GM18867 (cell line): ENCODE measurements around the gene PLBD2.

Experiments
- ATAC-seq: cut with Tn5 transposase; IDR thresholded peaks from one replicate; pipeline ENCODE4 v1.9.1; 2021; ENCODE audit warnings: mild to moderate bottlenecking, moderate library complexity; ENCODE audit not compliant: unreplicated experiment

The PLBD2 gene

DNA sequence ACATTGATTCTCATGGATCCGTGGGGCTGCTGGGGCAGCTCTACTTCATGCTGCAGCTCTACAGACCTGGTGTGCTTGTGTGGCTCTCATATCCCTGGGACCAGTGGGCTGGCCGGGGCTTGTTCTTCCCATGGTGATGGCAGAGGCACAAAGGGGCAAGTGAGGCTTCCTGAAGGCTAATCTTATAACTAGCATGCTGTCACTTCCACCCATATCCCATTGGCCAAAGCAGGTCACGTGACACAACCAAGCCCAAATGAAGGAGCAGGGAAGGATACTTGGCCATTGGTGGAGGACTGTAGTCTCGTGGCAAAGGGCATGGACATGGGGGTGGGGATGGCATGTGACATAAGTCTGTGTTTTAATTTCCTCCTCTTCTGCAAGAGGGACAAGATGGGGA lies 9.9 kb downstream of the PLBD2 start:
- no peak for ATAC-seq

DNA sequence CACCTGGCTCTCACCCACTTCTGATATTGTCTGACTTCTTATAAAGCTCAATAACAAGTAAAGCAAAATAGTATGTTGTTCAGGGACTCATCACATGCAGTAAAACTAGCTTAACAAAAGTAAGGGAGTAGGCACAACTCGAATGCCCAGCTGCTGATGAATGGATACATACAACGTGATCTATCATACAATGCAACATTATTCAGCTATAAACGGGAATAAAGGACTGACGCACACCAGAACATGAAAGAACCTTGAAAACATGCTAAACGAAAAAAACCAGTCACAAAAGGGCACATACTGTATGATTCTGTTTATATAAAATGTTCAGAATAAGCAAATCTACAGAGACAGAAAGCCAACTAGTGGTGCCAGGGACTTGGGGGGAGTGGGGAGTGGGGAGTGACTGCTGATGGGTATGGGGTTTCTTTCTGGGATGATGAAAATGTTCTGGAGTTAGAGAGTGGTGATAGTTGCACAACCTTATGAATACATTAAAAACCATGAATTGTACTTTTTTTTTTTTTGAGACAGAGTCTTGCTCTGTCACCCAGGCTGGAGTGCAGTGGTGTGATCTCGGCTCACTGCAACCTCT lies 11.1 kb downstream of the PLBD2 start:
- ATAC-seq = no peak

- no peak for ATAC-seq
These were observed 12.7 kb downstream of the PLBD2 start for GRCh38 chr12:113370923-113371682.

DNA sequence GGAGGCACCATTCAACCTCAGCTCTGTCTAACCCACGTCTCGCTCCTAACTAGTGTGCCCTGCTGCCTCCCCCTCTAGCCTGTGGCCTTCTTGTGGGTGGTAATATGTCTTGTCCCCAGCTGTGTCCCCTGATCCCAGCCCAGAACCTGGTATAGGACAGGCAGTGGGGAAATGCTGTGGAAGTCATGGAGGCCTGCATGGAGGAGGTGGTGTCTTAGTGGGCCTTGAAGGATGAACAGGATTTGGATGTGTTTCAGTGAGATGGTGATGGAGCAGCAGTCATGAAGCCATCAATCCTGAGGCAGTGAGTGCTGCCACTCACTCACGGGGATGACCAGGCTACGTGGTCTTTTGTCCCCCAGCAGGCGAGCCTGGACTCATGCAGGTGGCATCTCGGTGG lies 13.4 kb downstream of the PLBD2 start:
- no peak for ATAC-seq

DNA sequence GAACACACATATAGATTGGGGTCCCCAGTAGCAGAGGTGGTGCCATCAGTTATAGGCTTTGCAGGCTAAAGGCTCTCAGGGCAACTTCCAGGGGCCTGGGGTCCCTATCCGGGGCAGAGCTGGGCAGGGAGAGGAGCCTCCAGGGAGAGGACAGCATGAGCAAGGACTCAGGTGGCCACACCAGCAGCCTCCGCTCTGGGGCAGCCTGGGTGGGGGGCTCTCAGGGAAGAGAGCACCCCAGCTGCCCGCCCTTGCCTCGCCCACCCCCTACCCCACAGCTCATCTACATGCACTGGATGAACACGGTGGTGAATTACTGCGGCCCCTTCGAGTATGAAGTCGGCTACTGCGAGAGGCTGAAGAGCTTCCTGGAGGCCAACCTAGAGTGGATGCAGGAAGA lies 14.0 kb downstream of the PLBD2 start:
- ATAC-seq = no peak

- no peak for ATAC-seq
These were observed 15.1 kb downstream of the PLBD2 start for GRCh38 chr12:113373440-113373839.

- no peak for ATAC-seq
These were observed 15.6 kb downstream of the PLBD2 start for GRCh38 chr12:113373969-113374368.

GRCh38 chr12:113374823-113375428 lies 16.5 kb downstream of the PLBD2 start:
- ATAC-seq = no peak

GRCh38 chr12:113378291-113378690 lies 19.9 kb downstream of the PLBD2 start:
- ATAC-seq = no peak

- no peak for ATAC-seq
These were observed 22.8 kb downstream of the PLBD2 start for GRCh38 chr12:113381220-113381619.

DNA sequence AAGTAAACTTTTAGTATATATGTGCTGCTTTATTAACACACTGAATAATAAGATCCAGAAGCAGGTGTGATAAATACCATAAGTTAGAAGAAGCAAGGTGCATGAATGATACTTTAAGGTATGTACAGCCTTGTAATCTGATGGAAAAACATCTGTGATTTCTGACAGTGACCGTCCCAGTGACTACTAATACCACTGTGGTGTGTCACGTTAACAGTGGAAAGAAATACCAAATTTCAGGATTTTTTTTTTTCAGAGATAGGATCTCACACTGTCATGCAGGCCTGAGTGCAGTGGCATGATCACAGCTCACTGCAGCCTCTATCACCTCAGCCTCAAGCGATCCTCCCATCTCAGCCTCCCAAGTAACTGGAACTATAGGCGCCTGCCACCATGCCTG lies 23.8 kb downstream of the PLBD2 start:
- ATAC-seq = no peak

DNA sequence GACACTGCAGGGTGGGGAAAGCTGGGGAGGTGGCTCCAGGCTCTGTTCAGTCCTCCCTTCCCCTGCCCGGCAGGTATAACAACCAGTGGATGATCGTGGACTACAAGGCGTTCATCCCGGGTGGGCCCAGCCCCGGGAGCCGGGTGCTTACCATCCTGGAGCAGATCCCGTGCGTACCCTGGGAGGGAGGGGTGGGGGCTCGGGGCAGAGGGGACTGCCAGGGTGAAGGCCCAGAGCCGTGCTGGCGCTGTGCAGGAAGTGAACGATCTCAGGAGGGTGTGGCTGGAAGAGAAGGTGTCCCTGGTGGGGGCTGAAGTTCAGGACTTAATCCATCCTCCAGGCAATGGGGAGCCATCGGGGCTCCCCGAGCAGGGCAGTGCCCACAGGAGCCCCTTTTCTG lies 26.4 kb downstream of the PLBD2 start:
- ATAC-seq = no peak

DNA sequence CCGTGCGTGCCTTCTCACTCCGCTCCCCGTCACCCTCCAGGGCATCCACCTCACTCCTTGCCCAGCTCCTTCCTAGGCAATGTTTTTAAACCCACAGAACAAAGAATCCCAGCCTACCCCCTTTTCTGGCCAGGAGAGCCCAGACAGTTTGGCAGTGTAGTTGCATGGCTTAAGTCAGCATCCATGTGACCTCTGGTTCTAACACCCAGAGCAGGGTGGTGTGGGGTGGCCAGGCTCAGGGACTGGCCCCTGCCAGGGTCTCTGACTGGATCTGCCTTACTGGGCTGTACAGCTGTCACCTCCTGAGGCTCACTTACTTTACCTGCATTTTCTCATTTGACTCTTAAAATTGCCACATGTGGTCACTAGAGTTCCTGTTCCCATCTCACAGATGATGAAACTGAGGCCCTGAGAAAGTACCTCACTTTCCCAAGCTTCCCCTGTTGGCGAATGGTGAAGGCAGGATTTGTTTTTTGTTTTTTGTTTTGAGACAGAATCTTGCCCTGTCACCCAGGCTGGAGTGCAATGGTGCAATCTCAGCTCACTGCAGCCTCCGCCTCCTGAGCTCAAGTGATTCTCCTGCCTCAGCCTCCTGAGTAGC lies 27.0 kb downstream of the PLBD2 start:
- no peak for ATAC-seq

GRCh38 chr12:113386866-113387566 lies 28.6 kb downstream of the PLBD2 start:
- no peak for ATAC-seq

DNA sequence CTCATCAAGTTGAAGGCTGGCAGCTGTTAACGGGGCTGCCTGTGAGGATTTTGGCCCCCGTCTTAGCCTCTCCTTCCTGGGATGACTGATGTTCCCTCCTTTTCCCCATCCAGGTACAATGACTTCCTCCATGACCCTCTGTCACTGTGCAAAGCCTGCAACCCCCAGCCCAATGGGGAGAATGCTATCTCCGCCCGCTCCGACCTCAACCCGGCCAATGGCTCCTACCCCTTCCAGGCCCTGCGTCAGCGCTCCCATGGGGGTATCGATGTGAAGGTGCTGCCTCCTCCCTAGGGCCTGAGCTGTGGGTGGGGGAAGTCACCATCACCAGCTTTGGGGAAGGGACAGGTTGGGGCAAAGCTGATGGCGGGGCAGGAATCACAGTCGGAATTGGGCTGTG lies 29.2 kb downstream of the PLBD2 start:
- no peak for ATAC-seq

GRCh38 chr12:113388351-113388750 lies 30.0 kb downstream of the PLBD2 start:
- ATAC-seq = no peak

DNA sequence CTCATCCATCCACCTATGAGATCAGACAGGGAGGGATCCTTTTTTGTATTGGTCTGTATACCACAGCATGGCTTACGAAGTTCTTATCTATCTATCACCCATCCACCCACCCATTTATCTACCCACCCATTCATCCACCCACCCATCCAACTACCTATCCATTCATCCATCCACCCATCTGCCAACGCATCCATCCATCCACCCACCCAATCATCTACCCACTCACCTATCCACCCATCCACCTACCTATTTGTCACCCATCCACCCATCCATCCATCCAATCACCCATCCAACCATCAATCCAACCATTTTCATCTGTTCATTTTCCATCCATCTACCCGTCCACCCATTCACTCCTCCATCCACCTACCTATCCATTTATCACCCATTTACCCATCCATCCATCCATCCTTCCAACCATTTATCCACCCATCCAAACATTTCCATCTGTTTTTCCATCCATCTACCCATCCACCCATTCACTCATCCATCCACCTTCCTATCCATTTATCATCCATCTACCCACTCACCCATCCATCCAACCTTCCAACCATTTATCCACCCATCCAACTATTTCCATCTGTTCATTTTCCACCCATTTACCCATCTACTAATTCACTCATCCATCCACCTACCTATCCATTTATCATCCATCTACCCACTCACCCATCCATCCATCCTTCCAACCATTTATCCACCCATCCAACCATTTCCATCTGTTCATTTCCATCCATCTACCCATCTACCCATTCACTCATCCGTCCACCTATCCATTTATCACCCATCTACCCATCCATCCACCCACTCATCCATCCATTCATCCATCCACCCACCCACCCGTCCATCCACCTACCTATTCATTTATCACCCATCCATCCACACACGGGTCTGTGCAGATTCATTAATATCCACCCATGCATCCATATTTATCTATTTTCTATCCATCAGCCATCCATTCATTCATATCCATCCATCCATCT lies 32.0 kb downstream of the PLBD2 start:
- no peak for ATAC-seq

DNA sequence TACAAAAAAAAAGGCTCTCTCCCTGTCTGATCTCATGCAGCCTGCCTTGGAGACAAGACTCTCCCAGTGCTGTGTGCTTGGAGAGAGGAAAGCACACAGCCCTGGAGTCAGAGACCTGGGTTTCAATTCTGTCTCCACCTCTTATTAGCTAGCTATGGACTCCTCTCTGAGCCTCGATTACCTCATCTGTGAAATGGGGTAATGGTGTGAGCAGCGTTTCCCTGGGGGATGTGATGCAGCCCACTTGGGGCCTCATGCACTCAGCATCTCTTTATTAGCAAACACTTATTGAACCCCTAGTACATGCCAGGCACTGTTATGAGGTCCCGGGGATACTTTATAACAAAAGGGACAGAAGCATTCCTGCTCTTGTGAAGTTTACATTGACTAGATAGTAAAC lies 32.8 kb downstream of the PLBD2 start:
- no peak for ATAC-seq

DNA sequence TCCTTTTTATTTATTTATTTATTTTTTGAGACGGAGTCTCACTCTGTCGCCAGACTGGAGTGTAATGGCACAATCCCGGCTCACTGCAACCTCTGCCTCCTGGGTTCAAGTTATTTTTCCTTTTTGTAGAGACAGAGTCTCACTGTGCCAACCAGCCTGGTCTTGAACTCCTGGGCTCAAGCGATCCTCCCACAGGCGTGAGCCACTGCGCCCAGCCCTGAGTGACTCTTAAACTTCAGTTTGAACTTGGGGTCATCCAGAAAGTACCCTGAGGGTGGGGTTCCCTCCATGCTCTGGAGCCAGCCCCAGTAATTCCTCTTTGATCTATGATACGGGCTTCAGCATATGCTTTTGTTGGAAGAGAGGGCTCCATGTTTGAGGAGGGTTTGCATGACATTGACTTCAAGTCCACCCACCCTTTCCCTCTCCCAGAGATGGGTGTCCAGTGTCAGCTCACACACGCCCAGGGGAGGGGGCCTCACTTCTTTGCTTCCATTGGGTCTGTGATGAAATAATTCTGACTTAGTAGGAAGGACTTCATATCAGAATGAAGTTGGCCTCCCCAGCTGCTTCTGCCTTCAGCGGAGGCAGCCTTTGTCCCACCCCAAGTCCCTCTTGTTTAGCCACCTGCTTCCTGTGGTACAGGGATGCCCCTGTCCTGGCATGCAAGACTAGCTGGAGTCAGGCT lies 33.4 kb downstream of the PLBD2 start:
- ATAC-seq = no peak

DNA sequence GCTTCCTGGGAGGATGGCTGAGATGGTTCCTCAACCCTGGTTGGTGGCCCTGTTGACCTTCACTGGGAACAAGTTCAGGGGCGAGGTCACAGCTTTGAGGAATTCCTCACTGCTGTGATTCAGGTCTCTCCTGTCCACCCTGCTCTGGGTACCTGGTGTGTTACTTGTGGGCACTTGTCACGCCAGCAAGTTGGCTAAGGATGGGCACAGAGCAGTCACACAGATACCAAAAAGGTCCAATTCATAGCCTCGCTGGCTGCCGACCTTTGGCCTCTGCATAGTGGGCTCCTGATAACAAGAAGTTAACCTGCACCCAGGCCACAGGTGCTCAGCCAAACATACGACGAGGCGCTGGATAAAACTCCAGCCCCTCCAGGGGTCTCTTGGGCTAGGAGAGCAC lies 34.1 kb downstream of the PLBD2 start:
- no peak for ATAC-seq
